OCI-LY7 (cell line): ENCODE measurements around the gene COL13A1. TPM values are rescaled to one million over a fixed set of nuclear protein-coding genes. Genes with fewer than 3 reads are reported as not detected.

ENCODE experiments used
- BruUV-seq: library from RNA; stranded (reverse); fragments of 400-500 nt; replicated peaks from 2 replicates; lab custom pipeline; 2021; lab: Mats Ljungman, UMichigan
- CTCF ChIA-PET: fragments of 300-600 bp; sonication (Branson Sonifier 250); formaldehyde crosslinking; loops from one replicate; lab custom pipeline; 2022; ENCODE audit warnings: antibody characterized with exemption; ENCODE audit not compliant: unreplicated experiment; lab: Charles Lee
- POLR2A ChIA-PET: fragments of 300-600 bp; sonication (Branson Sonifier 250); formaldehyde crosslinking; loops from one replicate; lab custom pipeline; 2022; ENCODE audit warnings: antibody characterized with exemption; lab: Charles Lee
- DNase-seq: peaks from one replicate; pipeline ENCODE4 v3.0.0-alpha.2; 2015; ENCODE audit warnings: low spot score
- H2AFZ ChIP-seq: fragments of 200-600 bp; sonication (generic), shearing (Covaris generic); 2 replicates; pipeline ENCODE4 v1.6.1; 2014; ENCODE audit warnings: mild to moderate bottlenecking, antibody characterized with exemption, low read length, moderate library complexity
- H3K27ac ChIP-seq: fragments of 200-600 bp; sonication (generic); 2 replicates; pipeline ENCODE4 v1.5.1; 2014; ENCODE audit warnings: mixed run types, low read depth, mild to moderate bottlenecking, moderate library complexity, low read length, inconsistent platforms; ENCODE audit not compliant: poor library complexity, severe bottlenecking
- H3K36me3 ChIP-seq: fragments of 200-600 bp; sonication (generic); 2 replicates; pipeline ENCODE4 v1.6.1; 2014; ENCODE audit warnings: mild to moderate bottlenecking, antibody characterized with exemption, low read length, moderate library complexity, mixed read lengths; ENCODE audit not compliant: insufficient read depth
- H3K4me1 ChIP-seq: fragments of 200-600 bp; sonication (generic); 2 replicates; pipeline ENCODE4 v1.5.1; 2014; ENCODE audit warnings: mild to moderate bottlenecking, low read length; ENCODE audit not compliant: insufficient read depth, poor library complexity, severe bottlenecking
- H3K4me2 ChIP-seq: fragments of 200-600 bp; sonication (generic); 2 replicates; pipeline ENCODE4 v1.6.1; 2014; ENCODE audit warnings: mild to moderate bottlenecking, low read length
- H3K4me3 ChIP-seq: fragments of 200-600 bp; sonication (generic); 2 replicates; pipeline ENCODE4 v1.5.1; 2014; ENCODE audit warnings: mild to moderate bottlenecking, low read depth, low read length; ENCODE audit not compliant: poor library complexity, severe bottlenecking
- H3K79me2 ChIP-seq: fragments of 200-600 bp; sonication (generic); 2 replicates; pipeline ENCODE4 v1.6.1; 2016; ENCODE audit warnings: low read depth, mild to moderate bottlenecking, low read length, moderate library complexity, mixed read lengths; ENCODE audit not compliant: insufficient read depth
- H3K9me2 ChIP-seq: fragments of 200-600 bp; sonication (generic); 2 replicates; pipeline ENCODE4 v1.6.1; 2016; ENCODE audit warnings: mild to moderate bottlenecking, low read length, mixed read lengths; ENCODE audit not compliant: insufficient read depth
- H3K9me3 ChIP-seq: fragments of 200-600 bp; sonication (generic); 2 replicates; pipeline ENCODE4 v1.6.1; 2014; ENCODE audit warnings: mild to moderate bottlenecking, mixed run types, low read length, mixed read lengths
- H4K20me1 ChIP-seq: fragments of 200-600 bp; sonication (generic); 2 replicates; pipeline ENCODE4 v1.6.1; 2014; ENCODE audit warnings: mild to moderate bottlenecking, antibody characterized with exemption, low read length, moderate library complexity, mixed read lengths; ENCODE audit not compliant: insufficient read depth
- EZH2phosphoT487 ChIP-seq: fragments of 200-600 bp; sonication (generic); IDR thresholded peaks from 2 replicates; pipeline ENCODE4 v1.6.1; 2018; ENCODE audit warnings: low read depth, borderline replicate concordance, mild to moderate bottlenecking, mixed run types, antibody characterized with exemption, low read length, moderate library complexity, mixed read lengths
- intact Hi-C: fragments of 100-400 bp; cut with micrococcal nuclease; formaldehyde crosslinking; loops from one replicate; pipeline ENCODE4 v1.10.0; 2022; ENCODE audit not compliant: unreplicated experiment
- total RNA-seq, 2 experiments: library from RNA; depleted of rRNA in 1 of 2; stranded (reverse); fragments of >200 nt in 1 of 2; shearing (Covaris generic) in 1 of 2; gene quantifications; 2 replicates each; pipeline ENCODE4 v1.2.3, GENCODE V29; 2014 to 2022
- TF ChIP-seq, protein P1 (sequence below): fragments of 200-600 bp; sonication (generic); conservative IDR thresholded peaks from 2 replicates; pipeline ENCODE4 v1.5.1; 2014; ENCODE audit warnings: mild to moderate bottlenecking, antibody characterized with exemption, low read length, moderate library complexity, mixed read lengths

Gene COL13A1
- total RNA-seq, 2 experiments from 2014 or later: 0.06 TPM; not detected in 1

DNA sequence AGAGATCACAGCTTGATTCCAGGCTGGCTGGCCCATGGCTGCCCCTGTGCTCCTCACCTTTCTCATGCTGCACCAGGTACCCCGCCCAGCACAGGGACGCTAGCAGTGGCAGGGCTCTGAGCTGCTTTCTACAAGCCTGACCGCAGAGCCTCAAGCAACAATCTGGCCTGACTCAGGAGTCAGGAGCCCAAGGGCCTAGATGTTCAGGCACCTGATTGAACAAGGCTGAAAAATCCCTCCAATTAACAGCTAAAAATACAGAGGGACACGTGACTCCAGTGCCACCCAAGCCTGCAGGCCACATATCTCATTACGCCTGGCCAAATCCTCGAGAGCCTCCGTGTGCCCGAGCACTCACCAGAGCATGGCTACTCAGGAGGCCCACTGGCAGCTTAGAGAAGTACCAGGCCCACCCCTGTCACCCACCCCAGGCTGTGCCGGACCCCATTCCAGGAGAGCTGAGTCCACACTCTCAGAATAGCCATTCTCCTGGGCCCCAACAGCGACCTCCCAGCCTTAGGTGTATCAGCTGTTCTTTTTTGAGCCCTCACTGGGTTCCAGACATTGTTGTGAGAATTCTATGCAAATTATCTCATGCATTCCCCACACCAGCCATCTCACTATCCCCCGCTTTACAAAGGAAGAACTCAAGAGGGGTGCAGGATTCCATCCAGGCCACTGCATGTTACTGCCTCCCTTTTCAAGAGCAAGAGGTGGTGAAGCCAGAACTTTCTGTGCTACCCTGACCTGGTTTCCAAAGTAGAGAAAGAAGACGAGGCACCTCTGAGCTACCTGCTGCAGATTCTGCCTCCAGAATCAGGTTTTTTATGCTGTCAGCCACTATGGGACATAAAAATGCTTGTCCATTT, 98.3 kb downstream of the COL13A1 start:
- ChIA-PET POLR2A (no interaction called here), CTCF (no interaction called here)
- H3K27ac ChIP-seq: no peak overlapping the region
- no peaks in the 10 kb centered on the region for H3K4me1 ChIP-seq
- no peak for DNase-seq
- no peak overlapping the region for H3K4me2 ChIP-seq
- no peak for TF ChIP-seq EZH2phosphoT487
- TF ChIP-seq, protein P1, sequence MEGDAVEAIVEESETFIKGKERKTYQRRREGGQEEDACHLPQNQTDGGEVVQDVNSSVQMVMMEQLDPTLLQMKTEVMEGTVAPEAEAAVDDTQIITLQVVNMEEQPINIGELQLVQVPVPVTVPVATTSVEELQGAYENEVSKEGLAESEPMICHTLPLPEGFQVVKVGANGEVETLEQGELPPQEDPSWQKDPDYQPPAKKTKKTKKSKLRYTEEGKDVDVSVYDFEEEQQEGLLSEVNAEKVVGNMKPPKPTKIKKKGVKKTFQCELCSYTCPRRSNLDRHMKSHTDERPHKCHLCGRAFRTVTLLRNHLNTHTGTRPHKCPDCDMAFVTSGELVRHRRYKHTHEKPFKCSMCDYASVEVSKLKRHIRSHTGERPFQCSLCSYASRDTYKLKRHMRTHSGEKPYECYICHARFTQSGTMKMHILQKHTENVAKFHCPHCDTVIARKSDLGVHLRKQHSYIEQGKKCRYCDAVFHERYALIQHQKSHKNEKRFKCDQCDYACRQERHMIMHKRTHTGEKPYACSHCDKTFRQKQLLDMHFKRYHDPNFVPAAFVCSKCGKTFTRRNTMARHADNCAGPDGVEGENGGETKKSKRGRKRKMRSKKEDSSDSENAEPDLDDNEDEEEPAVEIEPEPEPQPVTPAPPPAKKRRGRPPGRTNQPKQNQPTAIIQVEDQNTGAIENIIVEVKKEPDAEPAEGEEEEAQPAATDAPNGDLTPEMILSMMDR: no peak
- no peaks in the 10 kb centered on the region for H3K36me3 ChIP-seq
- no peak overlapping the region for H3K4me3 ChIP-seq
- no TSS peak for BruUV-seq
- H3K9me2 ChIP-seq: no peaks in the 10 kb centered on the region
- H4K20me1 ChIP-seq: no peaks in the 10 kb centered on the region
- intact Hi-C loops: no loop called here
- H2AFZ ChIP-seq: no peak overlapping the region
- no peaks in the 10 kb centered on the region for H3K79me2 ChIP-seq
- no peaks in the 10 kb centered on the region for H3K9me3 ChIP-seq

DNA sequence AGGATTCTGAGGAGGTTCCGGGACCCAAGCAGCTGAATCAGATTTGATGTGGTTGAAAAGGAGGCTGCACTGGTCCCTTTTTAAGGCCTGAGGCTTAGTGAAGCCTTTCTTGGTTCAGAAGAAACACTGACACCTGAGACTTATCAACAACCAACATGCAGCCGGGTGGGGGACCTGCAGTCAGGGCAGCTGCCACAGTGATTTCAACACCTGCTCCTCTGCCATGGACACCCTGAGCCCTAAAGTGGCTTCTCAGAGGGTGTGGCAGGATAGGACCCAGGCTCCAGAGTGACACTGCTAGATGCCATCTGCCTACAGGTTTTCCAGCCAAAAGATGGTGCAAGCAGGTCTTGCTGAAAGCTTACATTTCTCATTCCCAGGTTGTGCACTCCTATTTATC, 99.3 kb downstream of the COL13A1 start:
- no peaks in the 10 kb centered on the region for H3K4me1 ChIP-seq
- no peaks in the 10 kb centered on the region for H3K9me2 ChIP-seq
- no peak overlapping the region for H3K4me2 ChIP-seq
- no peak overlapping the region for H2AFZ ChIP-seq
- no peaks in the 10 kb centered on the region for H3K79me2 ChIP-seq
- intact Hi-C loops: no loop called here
- H3K9me3 ChIP-seq: no peaks in the 10 kb centered on the region
- DNase-seq: no peak
- no peak overlapping the region for H3K4me3 ChIP-seq
- no peak overlapping the region for H3K27ac ChIP-seq
- TF ChIP-seq, protein P1: no peak
- TF ChIP-seq EZH2phosphoT487: no peak
- CTCF ChIA-PET: no interaction called here
- H4K20me1 ChIP-seq: no peaks in the 10 kb centered on the region
- POLR2A ChIA-PET: no interaction called here
- no TSS peak for BruUV-seq
- H3K36me3 ChIP-seq: no peaks in the 10 kb centered on the region
